ENCODE data around the gene SRCAP. TPM values are rescaled to one million over a fixed set of nuclear protein-coding genes. Genes with fewer than 3 reads are reported as not detected.

The SRCAP gene
- total RNA-seq, 1 donor from 2014 or later = 10.0 TPM

DNA sequence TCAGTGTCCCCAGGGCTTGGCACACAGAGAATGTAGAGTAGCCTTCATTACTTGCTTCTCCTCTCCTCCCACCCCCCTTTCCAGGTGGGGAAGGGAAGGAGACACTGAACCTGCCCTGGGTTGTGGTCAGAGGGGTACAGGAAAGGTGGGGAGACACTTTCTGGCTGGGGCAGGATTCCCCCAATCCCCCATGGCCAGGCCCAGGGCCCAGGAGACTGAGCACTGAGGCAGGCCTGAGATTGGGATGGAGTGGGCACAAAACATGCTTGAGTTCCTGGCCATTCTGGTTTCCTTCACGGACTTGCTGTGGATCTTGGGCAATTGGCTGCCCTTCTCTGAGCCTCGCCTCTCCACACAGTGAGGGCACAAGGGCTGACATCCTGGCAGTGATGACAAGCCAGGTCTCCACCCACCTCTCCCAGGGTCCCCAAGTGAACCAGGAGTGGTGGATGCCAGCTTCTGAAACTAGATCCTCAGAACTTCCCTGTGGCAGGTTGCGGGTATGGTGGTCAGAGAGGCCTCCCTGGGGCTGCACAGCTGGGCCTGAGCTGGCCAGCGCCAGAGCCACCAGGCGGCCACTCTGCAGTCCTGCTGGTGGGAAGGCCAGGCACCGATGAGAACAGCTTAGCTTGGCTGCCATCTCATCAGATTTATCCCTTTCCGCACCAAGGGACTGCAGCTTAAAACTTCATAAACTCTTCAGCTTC, 78.8 kb downstream of the SRCAP start:
- FAIRE-seq = no peak
- TF ChIP-seq, protein P1, sequence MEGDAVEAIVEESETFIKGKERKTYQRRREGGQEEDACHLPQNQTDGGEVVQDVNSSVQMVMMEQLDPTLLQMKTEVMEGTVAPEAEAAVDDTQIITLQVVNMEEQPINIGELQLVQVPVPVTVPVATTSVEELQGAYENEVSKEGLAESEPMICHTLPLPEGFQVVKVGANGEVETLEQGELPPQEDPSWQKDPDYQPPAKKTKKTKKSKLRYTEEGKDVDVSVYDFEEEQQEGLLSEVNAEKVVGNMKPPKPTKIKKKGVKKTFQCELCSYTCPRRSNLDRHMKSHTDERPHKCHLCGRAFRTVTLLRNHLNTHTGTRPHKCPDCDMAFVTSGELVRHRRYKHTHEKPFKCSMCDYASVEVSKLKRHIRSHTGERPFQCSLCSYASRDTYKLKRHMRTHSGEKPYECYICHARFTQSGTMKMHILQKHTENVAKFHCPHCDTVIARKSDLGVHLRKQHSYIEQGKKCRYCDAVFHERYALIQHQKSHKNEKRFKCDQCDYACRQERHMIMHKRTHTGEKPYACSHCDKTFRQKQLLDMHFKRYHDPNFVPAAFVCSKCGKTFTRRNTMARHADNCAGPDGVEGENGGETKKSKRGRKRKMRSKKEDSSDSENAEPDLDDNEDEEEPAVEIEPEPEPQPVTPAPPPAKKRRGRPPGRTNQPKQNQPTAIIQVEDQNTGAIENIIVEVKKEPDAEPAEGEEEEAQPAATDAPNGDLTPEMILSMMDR (IDR thresholded peaks at IDR 0.05; ENCODE audit: insufficient read depth, low read length, severe bottlenecking) = no peak
- H3K27me3 ChIP-seq (ENCODE audit: control insufficient read depth, insufficient read depth, low read length) = no peaks in the 10 kb centered on the region
- no peak for DNase-seq (ENCODE audit: low read depth)
- no peak overlapping the region for H3K4me3 ChIP-seq (ENCODE audit: low read depth, low read length)
- H3K36me3 ChIP-seq (ENCODE audit: control insufficient read depth, insufficient read depth, low read length) = peaks cover 16% of the 10 kb centered on the region

DNA sequence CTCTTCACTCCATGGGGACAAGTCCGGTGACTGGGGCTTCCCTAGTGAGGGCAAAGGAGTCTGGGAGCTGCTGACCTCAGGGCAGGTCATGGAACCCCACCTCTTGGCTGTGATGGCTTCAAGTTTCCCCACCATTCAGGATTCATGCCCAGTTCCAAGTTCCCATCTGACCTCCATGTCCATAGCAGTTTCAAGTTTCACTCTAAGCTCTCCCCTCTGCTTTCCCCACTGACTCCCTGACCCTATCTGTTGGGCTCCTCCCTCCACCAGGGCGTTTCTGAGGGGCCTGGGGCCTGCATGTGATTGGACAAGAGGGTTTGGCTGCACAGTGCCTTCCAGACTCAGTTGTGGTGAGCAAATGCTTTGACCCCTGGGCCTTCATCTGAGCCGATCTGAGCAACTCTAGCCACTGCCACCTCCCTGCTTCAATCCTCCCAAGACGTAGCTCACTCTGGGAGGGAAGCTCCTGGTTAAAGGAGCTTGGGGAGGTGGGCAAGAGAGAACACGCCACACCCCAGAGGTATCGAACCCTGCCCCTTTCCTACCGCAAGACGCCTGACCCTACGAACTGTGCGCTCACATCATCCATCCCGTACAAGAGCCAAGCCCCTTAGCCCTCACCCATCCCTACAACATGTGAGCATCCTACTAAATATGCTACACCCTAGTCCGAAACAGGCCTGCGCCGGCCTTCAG, 79.7 kb downstream of the SRCAP start:
- Histone ChIP-seq H3K27me3 (ENCODE audit: control insufficient read depth, insufficient read depth, low read length) (no peaks in the 10 kb centered on the region), H3K36me3 (ENCODE audit: control insufficient read depth, insufficient read depth, low read length) (peaks cover 16% of the 10 kb centered on the region), H3K4me3 (ENCODE audit: low read depth, low read length) (no peak overlapping the region)
- peak; percentile 43 for FAIRE-seq
- TF ChIP-seq, protein P1 (IDR thresholded peaks at IDR 0.05; ENCODE audit: insufficient read depth, low read length, severe bottlenecking) = no peak
- DNase-seq (ENCODE audit: low read depth) = no peak

DNA sequence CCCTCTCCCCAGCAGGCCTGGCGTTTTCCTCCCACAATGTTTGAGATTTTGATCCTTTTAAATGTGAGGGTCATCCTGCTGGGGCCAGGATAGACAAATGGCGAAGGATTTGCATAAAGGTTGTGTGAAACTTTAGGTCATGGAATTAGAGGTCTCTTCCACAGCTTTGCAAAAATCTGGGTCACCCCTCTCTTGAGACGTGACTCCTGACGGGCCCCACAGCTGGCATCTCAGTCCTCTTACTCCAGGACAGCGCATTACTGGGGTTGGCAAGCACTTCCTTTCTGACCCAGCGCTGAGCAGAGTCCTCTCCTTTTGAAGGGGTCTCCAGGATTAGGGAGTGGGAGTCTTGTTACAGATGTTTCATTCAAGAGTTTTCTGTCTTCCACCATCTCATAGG, 80.6 kb downstream of the SRCAP start:
- DNase-seq (ENCODE audit: low read depth) (no peak), FAIRE-seq (no peak)
- no peak overlapping the region for H3K4me3 ChIP-seq (ENCODE audit: low read depth, low read length)
- TF ChIP-seq, protein P1 (IDR thresholded peaks at IDR 0.05; ENCODE audit: insufficient read depth, low read length, severe bottlenecking) = no peak
- H3K36me3 ChIP-seq (ENCODE audit: control insufficient read depth, insufficient read depth, low read length) = peaks cover 13% of the 10 kb centered on the region
- H3K27me3 ChIP-seq (ENCODE audit: control insufficient read depth, insufficient read depth, low read length) = no peaks in the 10 kb centered on the region

DNA sequence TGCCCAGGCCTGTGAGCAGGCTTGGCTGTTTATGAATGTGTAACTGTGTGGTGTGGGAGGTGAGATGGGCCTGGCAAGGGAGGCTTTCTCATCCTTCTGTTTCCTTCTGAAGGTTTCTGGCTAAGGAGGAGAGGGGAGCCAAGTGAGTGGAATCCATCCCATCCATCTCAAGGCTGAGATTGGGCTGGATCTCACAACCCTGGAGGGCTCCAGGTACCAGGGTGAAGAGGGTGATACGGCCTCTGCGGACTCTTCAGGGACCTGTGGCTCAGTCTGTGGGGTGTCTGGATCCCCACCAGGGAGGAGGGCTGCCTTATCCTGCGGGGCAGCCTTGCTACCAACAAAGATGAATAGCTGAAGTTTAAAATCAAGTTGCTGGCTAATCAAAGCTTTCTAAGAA, 81.0 kb downstream of the SRCAP start:
- DNase-seq (ENCODE audit: low read depth) (no peak), FAIRE-seq (no peak)
- Histone ChIP-seq H3K4me3 (ENCODE audit: low read depth, low read length) (no peak overlapping the region), H3K36me3 (ENCODE audit: control insufficient read depth, insufficient read depth, low read length) (peaks cover 13% of the 10 kb centered on the region), H3K27me3 (ENCODE audit: control insufficient read depth, insufficient read depth, low read length) (no peaks in the 10 kb centered on the region)
- TF ChIP-seq, protein P1 (IDR thresholded peaks at IDR 0.05; ENCODE audit: insufficient read depth, low read length, severe bottlenecking) = no peak

DNA sequence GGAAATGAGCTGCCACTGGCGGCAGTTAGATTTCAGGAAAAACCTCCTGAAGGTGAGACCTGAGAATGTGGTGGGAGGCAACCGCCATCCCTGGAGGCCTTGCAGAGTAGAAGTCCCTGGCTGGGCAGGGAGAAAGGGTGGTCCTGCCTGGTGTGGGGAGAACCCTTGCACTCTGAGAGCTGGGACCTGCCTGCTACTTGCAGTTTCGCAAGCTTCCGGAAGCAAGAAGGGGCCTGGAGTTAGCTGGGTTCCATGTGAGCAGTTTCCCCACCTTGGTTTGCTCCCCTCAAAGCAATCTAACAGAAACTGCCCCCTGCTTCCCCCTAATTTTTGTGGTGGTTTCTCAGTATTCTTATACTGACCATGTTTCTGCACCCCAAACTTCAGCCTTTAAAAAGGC, 81.6 kb downstream of the SRCAP start:
- Histone ChIP-seq H3K4me3 (ENCODE audit: low read depth, low read length) (no peak overlapping the region), H3K36me3 (ENCODE audit: control insufficient read depth, insufficient read depth, low read length) (peaks cover 13% of the 10 kb centered on the region), H3K27me3 (ENCODE audit: control insufficient read depth, insufficient read depth, low read length) (no peaks in the 10 kb centered on the region)
- DNase-seq (ENCODE audit: low read depth) (no peak), FAIRE-seq (no peak)
- TF ChIP-seq, protein P1 (IDR thresholded peaks at IDR 0.05; ENCODE audit: insufficient read depth, low read length, severe bottlenecking) = no peak
